Calu3 (cell line): ENCODE measurements around the gene SRP68. TPM values are rescaled to one million over a fixed set of nuclear protein-coding genes. Genes with fewer than 3 reads are reported as not detected.
A peak's percentile ranks its signal among the peaks of the same experiment; 100 is the strongest.

Source experiments
- BruUV-seq: library from RNA; stranded (reverse); fragments of 400-500 nt; replicated peaks from 2 replicates; lab custom pipeline; 2021; lab: Mats Ljungman, UMichigan
- CTCF ChIA-PET: fragments of 300-600 bp; sonication (Branson Sonifier 250); formaldehyde crosslinking; loops from one replicate; lab custom pipeline; 2022; ENCODE audit warnings: antibody characterized with exemption; lab: Charles Lee
- DNase-seq: peaks from one replicate; pipeline ENCODE4 v3.0.0; 2022
- H3K27ac Mint-ChIP-seq: one replicate; pipeline ENCODE4 v1.8.0; 2022; ENCODE audit warnings: mixed read lengths; ENCODE audit not compliant: unreplicated experiment
- H3K27me3 Mint-ChIP-seq: one replicate; pipeline ENCODE4 v1.8.0; 2022; ENCODE audit warnings: mixed read lengths; ENCODE audit not compliant: unreplicated experiment
- H3K36me3 Mint-ChIP-seq: one replicate; pipeline ENCODE4 v1.8.0; 2022; ENCODE audit warnings: mild to moderate bottlenecking, moderate library complexity, mixed read lengths; ENCODE audit not compliant: insufficient read depth, unreplicated experiment
- H3K4me1 Mint-ChIP-seq: one replicate; pipeline ENCODE4 v1.8.0; 2022; ENCODE audit warnings: mild to moderate bottlenecking, low read depth, mixed read lengths; ENCODE audit not compliant: unreplicated experiment
- H3K4me3 Mint-ChIP-seq: one replicate; pipeline ENCODE4 v1.8.0; 2022; ENCODE audit warnings: mild to moderate bottlenecking, low read depth, moderate library complexity, mixed read lengths; ENCODE audit not compliant: unreplicated experiment
- H3K9me3 Mint-ChIP-seq: one replicate; pipeline ENCODE4 v1.8.0; 2022; ENCODE audit warnings: low read depth, mixed read lengths; ENCODE audit not compliant: unreplicated experiment
- intact Hi-C: fragments of 100-400 bp; cut with micrococcal nuclease; formaldehyde crosslinking; loops from one replicate; pipeline ENCODE4 v1.10.0; 2022; ENCODE audit not compliant: unreplicated experiment
- microRNA-seq: library from miRNA; unstranded; fragments of <30 nt; microRNA quantifications from one replicate; pipeline ENCODE4 v1.2.0, GENCODE V29; 2022
- total RNA-seq: library from RNA; stranded (reverse); gene quantifications from 2 replicates; pipeline ENCODE4 v1.2.3, GENCODE V29; 2022
- TF ChIP-seq, protein P1 (sequence below): fragments of 200-600 bp; IDR thresholded peaks from one replicate; pipeline ENCODE4 v1.8.0; 2022; ENCODE audit warnings: antibody characterized with exemption; ENCODE audit not compliant: unreplicated experiment

The SRP68 gene
- total RNA-seq, 1 experiment from 2014 or later, result 80.7 TPM

DNA sequence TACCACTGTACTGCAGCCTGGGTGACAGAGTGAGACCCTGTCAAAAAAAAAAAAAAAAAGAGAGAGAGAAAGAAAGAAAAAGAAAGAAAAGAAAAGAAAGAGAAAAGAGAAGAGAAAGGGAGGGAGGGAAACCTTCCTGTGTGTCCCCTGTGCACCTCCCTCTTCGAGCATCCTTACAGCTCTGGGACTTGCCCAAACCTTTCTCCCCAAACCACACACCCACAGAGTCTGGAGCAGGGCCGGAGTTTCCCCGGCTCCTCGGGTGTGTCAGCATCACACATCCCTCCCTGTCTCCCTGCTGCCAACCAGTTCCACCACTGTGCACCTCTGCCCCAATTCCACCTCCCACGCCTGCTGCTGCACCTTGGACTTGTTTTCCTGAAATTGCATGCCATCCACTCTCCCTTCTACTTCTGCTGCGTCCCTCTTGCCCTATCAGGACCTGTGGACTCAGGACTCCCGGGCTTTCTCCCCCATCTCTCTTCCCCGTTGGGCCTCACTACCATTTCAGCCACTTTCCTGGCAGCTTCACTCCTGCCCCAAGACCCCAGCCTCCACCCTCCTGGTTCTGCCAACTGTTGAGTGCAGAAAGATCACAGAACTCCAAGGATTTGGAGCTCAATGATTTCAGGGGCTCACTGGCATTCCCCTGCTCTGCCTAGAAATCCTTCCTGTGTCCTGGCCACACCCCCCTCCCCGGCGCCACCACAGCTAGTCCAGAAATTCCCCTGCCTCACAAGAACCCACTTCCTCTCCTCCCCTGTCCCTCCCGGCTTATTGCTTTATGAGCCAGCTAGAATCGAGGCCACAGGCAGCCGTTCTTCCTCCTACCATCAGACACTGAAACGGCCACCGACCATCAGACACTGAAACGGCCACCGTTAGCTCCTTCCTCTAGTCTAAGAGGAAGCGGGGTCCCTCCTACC, 75.4 kb downstream of the SRP68 start:
- Mint-ChIP-seq H3K4me1 (peaks cover 33% of the 10 kb centered on the region), H3K4me3 (peak overlapping the region; percentile 62), H3K27ac (peak overlapping the region; percentile 90), H3K36me3 (peaks cover 27% of the 10 kb centered on the region), H3K27me3 (no peaks in the 10 kb centered on the region), H3K9me3 (no peaks in the 10 kb centered on the region)
- TF ChIP-seq, protein P1, sequence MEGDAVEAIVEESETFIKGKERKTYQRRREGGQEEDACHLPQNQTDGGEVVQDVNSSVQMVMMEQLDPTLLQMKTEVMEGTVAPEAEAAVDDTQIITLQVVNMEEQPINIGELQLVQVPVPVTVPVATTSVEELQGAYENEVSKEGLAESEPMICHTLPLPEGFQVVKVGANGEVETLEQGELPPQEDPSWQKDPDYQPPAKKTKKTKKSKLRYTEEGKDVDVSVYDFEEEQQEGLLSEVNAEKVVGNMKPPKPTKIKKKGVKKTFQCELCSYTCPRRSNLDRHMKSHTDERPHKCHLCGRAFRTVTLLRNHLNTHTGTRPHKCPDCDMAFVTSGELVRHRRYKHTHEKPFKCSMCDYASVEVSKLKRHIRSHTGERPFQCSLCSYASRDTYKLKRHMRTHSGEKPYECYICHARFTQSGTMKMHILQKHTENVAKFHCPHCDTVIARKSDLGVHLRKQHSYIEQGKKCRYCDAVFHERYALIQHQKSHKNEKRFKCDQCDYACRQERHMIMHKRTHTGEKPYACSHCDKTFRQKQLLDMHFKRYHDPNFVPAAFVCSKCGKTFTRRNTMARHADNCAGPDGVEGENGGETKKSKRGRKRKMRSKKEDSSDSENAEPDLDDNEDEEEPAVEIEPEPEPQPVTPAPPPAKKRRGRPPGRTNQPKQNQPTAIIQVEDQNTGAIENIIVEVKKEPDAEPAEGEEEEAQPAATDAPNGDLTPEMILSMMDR, result no peak
- CTCF ChIA-PET, result interaction anchor here (0.5 to 0.7 kb wide), 6 partner anchors 8 to 1632 kb away, joined by 3 to 10 read pairs (median 4); no protein-coding TSS in a partner anchor
- no TSS peak for BruUV-seq
- DNase-seq, result peak; percentile 73
- intact Hi-C loops, result no loop called here

DNA sequence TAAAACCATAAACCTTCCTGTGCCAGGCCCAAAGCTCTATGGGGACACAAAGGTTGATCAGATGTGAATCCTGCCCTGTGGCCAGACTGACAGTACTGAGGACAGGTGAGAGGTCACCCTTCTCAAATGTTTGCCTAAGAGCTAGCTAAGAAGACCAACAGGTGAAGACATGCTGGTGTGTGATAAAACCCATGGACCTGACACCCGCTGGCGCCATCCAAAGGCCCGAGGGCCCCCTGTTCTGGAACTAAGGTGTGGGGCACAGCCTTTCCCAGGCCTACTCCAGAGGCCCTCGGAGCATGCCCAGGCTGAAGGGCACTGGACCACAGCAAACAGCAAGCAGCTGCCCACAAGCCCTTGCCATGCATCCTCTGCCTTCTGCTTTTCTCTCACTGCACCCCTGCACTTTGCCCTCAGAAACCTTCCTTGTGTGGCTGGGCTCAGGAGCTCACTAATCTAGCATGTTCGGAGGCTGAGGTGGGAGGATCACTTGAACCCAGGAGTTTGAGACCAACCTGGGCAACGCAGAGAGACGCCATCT, 76.9 kb downstream of the SRP68 start:
- Mint-ChIP-seq H3K36me3 (peaks cover 27% of the 10 kb centered on the region), H3K27me3 (no peaks in the 10 kb centered on the region), H3K4me3 (no peak overlapping the region), H3K9me3 (no peaks in the 10 kb centered on the region), H3K4me1 (peaks cover 33% of the 10 kb centered on the region), H3K27ac (no peak overlapping the region)
- intact Hi-C loops, result no loop called here
- no TSS peak for BruUV-seq
- TF ChIP-seq, protein P1, result no peak
- DNase-seq, result no peak
- CTCF ChIA-PET, result interaction anchor here (0.8 kb wide), 1 partner anchor 15 kb away, joined by 3 read pairs; no protein-coding TSS in a partner anchor

DNA sequence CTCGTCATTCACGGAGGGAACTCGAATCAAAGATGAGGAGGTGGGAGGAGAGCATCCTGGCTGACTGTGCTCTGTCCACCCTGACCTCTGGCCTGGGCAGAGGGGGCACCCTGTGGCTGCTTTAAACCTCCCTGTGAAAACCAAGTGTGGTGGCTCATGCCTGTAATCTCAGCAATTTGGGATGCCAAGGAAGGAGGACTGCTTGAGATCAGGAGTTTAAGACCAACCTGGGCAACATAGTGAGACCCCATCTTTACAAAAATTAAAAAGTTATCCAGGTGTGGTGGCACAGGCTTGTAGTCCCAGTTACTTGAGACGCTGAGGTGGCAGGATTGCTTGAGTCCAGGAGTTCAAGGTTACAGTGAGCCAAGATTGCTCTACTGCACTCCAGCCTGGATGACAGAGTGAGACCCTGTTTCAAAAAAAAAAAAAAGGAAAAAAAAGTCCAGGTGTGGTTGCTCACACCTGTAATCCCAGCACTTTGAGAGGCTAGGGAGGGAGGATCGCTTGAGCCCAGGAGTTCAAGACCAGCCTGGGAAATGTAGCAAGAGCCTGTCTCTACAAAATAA, 77.4 kb downstream of the SRP68 start:
- CTCF ChIA-PET, result no interaction called here
- Mint-ChIP-seq H3K4me1 (peaks cover 33% of the 10 kb centered on the region), H3K27me3 (no peaks in the 10 kb centered on the region), H3K9me3 (no peaks in the 10 kb centered on the region), H3K27ac (no peak overlapping the region), H3K36me3 (peaks cover 27% of the 10 kb centered on the region), H3K4me3 (no peak overlapping the region)
- no peak for DNase-seq
- no TSS peak for BruUV-seq
- TF ChIP-seq, protein P1, result no peak
- intact Hi-C loops, result no loop called here

- BruUV-seq, result no TSS peak
- Mint-ChIP-seq H3K9me3 (no peaks in the 10 kb centered on the region), H3K36me3 (peaks cover 23% of the 10 kb centered on the region), H3K27ac (no peak overlapping the region), H3K27me3 (no peaks in the 10 kb centered on the region), H3K4me1 (peaks cover 11% of the 10 kb centered on the region), H3K4me3 (no peak overlapping the region)
- intact Hi-C loops, result no loop called here
- CTCF ChIA-PET, result no interaction called here
- DNase-seq, result no peak
- TF ChIP-seq, protein P1, result no peak
Observed at GRCh38 chr17:75991396-75991795, 80.9 kb downstream of the SRP68 start.

Small RNAs within 50 kb of the gene (microRNA-seq; reads per million reads assigned to microRNA genes)
- gene MIR6868, result not detected

Other genes starting within 250 kb of the SRP68 start
- 103 and 104 TPM in 2 replicates for gene UNC13D, start 228.1 kb downstream of the SRP68 start, total RNA-seq
- gene WBP2, start 217.2 kb downstream of the SRP68 start, total RNA-seq, result 126 and 133 TPM in 2 replicates
- gene TRIM47, start 193.9 kb downstream of the SRP68 start, total RNA-seq, result 51.2 and 54.1 TPM in 2 replicates
- gene TRIM65, start 175.6 kb downstream of the SRP68 start, total RNA-seq, result 15.4 and 18.9 TPM in 2 replicates
- gene MRPL38, start 167.6 kb downstream of the SRP68 start, total RNA-seq, result 112 and 130 TPM in 2 replicates
- gene FBF1, start 131.5 kb downstream of the SRP68 start, total RNA-seq, result 32.6 and 33.6 TPM in 2 replicates
- 53.1 and 57.3 TPM in 2 replicates for gene ACOX1, start 93.4 kb downstream of the SRP68 start, total RNA-seq
- gene TEN1, start 93.3 kb downstream of the SRP68 start, total RNA-seq, result 15.3 and 15.8 TPM in 2 replicates
- 9.4 and 9.8 TPM in 2 replicates for gene CDK3, start 71.7 kb downstream of the SRP68 start, total RNA-seq
- 51.8 and 59.7 TPM in 2 replicates for gene EVPL, start 45.2 kb downstream of the SRP68 start, total RNA-seq
- 0.27 and 0.61 TPM in 2 replicates for gene GALR2, start 2.3 kb upstream of the SRP68 start, total RNA-seq
- 0.17 and 0.34 TPM in 2 replicates for gene ZACN, start 6.7 kb upstream of the SRP68 start, total RNA-seq
- gene EXOC7, start 31.3 kb upstream of the SRP68 start, total RNA-seq, result 122 and 137 TPM in 2 replicates
- gene FOXJ1, start 68.7 kb upstream of the SRP68 start, total RNA-seq, result 0.15 TPM in 1 of 2 replicates, not detected in the other
- 15.3 and 17.6 TPM in 2 replicates for gene RNF157, start 168.0 kb upstream of the SRP68 start, total RNA-seq
- 74.3 and 87.9 TPM in 2 replicates for gene UBALD2, start 192.8 kb upstream of the SRP68 start, total RNA-seq
- 3.0 and 3.9 TPM in 2 replicates for gene QRICH2, start 235.8 kb upstream of the SRP68 start, total RNA-seq